GM18868 (cell line): ENCODE data around the gene PEAK3.

Source experiments
- ATAC-seq: cut with Tn5 transposase; IDR thresholded peaks from one replicate; pipeline ENCODE4 v1.9.1; 2021; ENCODE audit warnings: mild to moderate bottlenecking, moderate library complexity; ENCODE audit not compliant: unreplicated experiment

Gene PEAK3

GRCh38 chr19:2252055-2252796, 29.7 kb downstream of the PEAK3 start:
- no peak for ATAC-seq

DNA sequence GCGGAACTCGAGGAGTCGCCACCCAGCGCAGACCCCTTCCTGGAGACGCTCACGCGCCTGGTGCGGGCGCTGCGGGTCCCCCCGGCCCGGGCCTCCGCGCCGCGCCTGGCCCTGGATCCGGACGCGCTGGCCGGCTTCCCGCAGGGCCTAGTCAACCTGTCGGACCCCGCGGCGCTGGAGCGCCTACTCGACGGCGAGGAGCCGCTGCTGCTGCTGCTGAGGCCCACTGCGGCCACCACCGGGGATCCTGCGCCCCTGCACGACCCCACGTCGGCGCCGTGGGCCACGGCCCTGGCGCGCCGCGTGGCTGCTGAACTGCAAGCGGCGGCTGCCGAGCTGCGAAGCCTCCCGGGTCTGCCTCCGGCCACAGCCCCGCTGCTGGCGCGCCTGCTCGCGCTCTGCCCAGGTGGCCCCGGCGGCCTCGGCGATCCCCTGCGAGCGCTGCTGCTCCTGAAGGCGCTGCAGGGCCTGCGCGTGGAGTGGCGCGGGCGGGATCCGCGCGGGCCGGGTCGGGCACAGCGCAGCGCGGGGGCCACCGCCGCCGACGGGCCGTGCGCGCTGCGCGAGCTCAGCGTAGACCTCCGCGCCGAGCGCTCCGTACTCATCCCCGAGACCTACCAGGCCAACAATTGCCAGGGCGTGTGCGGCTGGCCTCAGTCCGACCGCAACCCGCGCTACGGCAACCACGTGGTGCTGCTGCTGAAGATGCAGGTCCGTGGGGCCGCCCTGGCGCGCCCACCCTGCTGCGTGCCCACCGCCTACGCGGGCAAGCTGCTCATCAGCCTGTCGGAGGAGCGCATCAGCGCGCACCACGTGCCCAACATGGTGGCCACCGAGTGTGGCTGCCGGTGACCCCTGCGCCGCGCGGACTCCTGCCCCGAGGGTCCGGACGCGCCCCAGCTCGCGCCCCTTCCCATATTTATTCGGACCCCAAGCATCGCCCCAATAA, 30.6 kb downstream of the PEAK3 start:
- ATAC-seq: no peak

DNA sequence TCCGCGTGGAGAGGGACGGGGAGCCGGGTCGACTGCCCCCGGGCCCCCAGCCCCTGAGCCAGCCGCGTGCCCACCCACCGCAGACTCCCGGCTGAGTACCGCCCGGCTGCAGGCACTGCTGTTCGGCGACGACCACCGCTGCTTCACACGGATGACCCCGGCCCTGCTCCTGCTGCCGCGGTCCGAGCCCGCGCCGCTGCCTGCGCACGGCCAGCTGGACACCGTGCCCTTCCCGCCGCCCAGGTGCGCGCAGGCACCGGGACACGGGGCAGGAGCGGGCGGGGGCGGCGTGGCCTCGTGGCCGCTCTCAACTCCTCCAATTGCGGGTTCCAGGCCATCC, 31.2 kb downstream of the PEAK3 start:
- no peak for ATAC-seq

GRCh38 chr19:2249880-2250765, 31.9 kb downstream of the PEAK3 start:
- no peak for ATAC-seq

DNA sequence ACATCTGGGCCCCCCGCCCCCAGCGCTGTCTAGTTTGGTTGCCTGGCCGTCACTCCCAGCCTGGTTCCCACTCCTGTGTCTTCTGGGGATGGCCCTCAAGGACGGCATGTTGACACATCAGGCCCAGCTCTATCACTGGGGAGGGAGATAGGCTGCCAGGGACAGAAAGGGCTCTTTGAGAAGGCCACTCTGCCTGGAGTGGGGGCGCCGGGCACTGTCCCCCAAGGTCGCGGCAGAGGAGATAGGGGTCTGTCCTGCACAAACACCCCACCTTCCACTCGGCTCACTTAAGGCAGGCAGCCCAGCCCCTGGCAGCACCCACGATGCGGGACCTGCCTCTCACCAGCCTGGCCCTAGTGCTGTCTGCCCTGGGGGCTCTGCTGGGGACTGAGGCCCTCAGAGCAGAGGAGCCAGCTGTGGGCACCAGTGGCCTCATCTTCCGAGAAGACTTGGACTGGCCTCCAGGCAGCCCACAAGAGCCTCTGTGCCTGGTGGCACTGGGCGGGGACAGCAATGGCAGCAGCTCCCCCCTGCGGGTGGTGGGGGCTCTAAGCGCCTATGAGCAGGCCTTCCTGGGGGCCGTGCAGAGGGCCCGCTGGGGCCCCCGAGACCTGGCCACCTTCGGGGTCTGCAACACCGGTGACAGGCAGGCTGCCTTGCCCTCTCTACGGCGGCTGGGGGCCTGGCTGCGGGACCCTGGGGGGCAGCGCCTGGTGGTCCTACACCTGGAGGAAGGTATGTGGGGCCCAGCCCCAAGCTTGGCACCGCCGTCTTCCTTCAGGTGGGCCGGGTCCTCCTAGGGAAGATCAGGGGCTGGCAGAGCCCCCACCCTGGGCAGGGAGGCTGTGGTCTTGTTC, 32.7 kb downstream of the PEAK3 start, which contains the start of gene AMH:
Gene AMH (plus strand): TSS at position 314 of the 857 bp plus-strand sequence. CDS start 10 bp downstream, at position 324.
- ATAC-seq: no peak

GRCh38 chr19:2248136-2249009, 33.6 kb downstream of the PEAK3 start:
- no peak for ATAC-seq

- ATAC-seq: no peak
Measured at GRCh38 chr19:2247433-2248101, 34.4 kb downstream of the PEAK3 start.

- no peak for ATAC-seq
Measured at GRCh38 chr19:2246801-2247361, 35.1 kb downstream of the PEAK3 start.

GRCh38 chr19:2246014-2246620, 35.9 kb downstream of the PEAK3 start:
- no peak for ATAC-seq

- no peak for ATAC-seq
Measured at GRCh38 chr19:2245273-2245672, 36.7 kb downstream of the PEAK3 start.

DNA sequence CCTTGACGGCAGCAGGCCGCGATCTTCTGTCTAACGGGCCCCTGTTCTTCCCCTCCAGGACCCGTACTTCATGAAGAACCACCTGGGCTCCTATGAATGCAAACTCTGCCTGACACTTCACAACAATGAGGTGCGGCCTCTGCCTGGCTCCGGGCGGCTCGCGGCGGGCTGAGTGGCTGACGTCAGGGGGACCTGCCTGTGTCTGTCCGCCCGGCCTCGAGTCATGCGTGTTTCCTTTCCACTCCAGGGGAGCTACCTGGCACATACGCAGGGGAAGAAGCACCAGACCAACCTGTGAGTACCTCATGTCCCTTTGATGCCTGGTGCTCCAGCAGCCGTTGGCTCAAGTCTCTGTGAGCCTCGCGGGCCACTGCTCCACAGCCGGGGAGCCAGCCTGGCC, 37.5 kb downstream of the PEAK3 start:
- no peak for ATAC-seq

DNA sequence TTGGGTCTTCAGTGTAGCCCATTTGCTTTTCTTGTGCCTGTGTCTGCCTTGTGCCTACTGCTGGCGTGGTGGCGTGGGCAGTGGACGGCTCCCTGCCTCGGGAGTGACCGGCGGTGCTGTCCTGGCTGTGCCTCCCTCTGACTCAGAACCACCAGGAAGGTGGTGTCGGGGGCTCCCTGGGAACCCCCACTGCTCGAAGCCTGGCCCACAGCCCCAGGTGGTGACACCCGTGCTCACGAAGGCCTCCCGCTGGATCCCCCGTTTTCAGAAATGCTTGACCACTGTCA, 37.9 kb downstream of the PEAK3 start:
- ATAC-seq: no peak

GRCh38 chr19:2243274-2244124, 38.5 kb downstream of the PEAK3 start:
- ATAC-seq: no peak

- no peak for ATAC-seq
Measured at GRCh38 chr19:2242816-2243215, 39.2 kb downstream of the PEAK3 start.

GRCh38 chr19:2242092-2242537, 39.9 kb downstream of the PEAK3 start:
- ATAC-seq: no peak

- no peak for ATAC-seq
Measured at GRCh38 chr19:2240881-2241760, 40.9 kb downstream of the PEAK3 start.
